Endothelial cell of umbilical vein (primary cell): ENCODE results near the gene OR5D16. TPM values are rescaled to one million over a fixed set of nuclear protein-coding genes. Genes with fewer than 3 reads are reported as not detected.

Source experiments
- BruUV-seq: library from RNA; stranded (reverse); fragments of 400-500 nt; replicated peaks from 2 replicates; lab custom pipeline; 2021; lab: Mats Ljungman, UMichigan
- CTCF ChIA-PET: fragments of 300-600, 350-600 bp; sonication (Branson Sonifier 250); formaldehyde crosslinking; loops from one replicate; lab custom pipeline; 2021; ENCODE audit warnings: antibody characterized with exemption, inconsistent platforms; lab: Charles Lee
- POLR2A ChIA-PET: fragments of 300-600, 350-600 bp; sonication (Branson Sonifier 250); formaldehyde crosslinking; loops from one replicate; lab custom pipeline; 2021; ENCODE audit warnings: antibody characterized with exemption, inconsistent platforms; lab: Charles Lee
- DNase-seq: peaks from one replicate; pipeline ENCODE4 v3.0.0-alpha.2; 2011; ENCODE audit warnings: low read depth, low spot score
- FAIRE-seq: peaks from 2 replicates; lab custom pipeline; 2011; peaks lifted over from hg19 to GRCh38; lab: Jason Lieb, UNC
- H2AFZ ChIP-seq: 2 replicates; pipeline ENCODE4 v1.6.0; 2012; ENCODE audit warnings: low read depth, low read length, control low read depth, inconsistent platforms
- H3K27ac ChIP-seq: 2 replicates; pipeline ENCODE4 v1.5.1; 2011; ENCODE audit warnings: low read depth, mild to moderate bottlenecking, control low read depth, low read length, moderate library complexity; ENCODE audit not compliant: insufficient read depth
- H3K27me3 ChIP-seq, 2 experiments: 2 replicates each; pipeline versions ENCODE4 v1.6.0 to v1.6.1; 2011; ENCODE audit warnings: low read length in 2 of 2, mixed read lengths in 1 of 2; ENCODE audit not compliant: control insufficient read depth in 2 of 2, insufficient read depth in 2 of 2
- H3K36me3 ChIP-seq, 2 experiments: 2 replicates in 1 of 2; 3 replicates in 1 of 2; pipeline ENCODE4 v1.5.1; 2011; ENCODE audit warnings: low read length in 2 of 2, mild to moderate bottlenecking in 1 of 2, moderate library complexity in 1 of 2; ENCODE audit not compliant: control insufficient read depth in 2 of 2, insufficient read depth in 2 of 2; ENCODE audit errors: extremely low read depth in 1 of 2
- H3K4me1 ChIP-seq: 3 replicates; pipeline ENCODE4 v1.5.1; 2011; ENCODE audit warnings: mild to moderate bottlenecking, low read length; ENCODE audit not compliant: control insufficient read depth, insufficient read depth; ENCODE audit errors: extremely low read depth
- H3K4me2 ChIP-seq: 2 replicates; pipeline ENCODE4 v1.6.1; 2011; ENCODE audit warnings: low read length, control low read depth, mixed read lengths; ENCODE audit not compliant: insufficient read depth
- H3K4me3 ChIP-seq, 3 experiments: fragments of 200-600 bp in 1 of 3; sonication (generic), shearing (Covaris generic) in 1 of 3; replicated peaks in 1 of 3; 2 replicates each; pipeline ENCODE4 v1.5.1; 2011 to 2016; ENCODE audit warnings: control low read depth in 3 of 3, low read length in 3 of 3, mild to moderate bottlenecking in 2 of 3, inconsistent platforms in 1 of 3, low read depth in 1 of 3, moderate library complexity in 1 of 3; ENCODE audit not compliant: insufficient read depth in 1 of 3
- H3K79me2 ChIP-seq: 2 replicates; pipeline ENCODE4 v1.6.0; 2012; ENCODE audit warnings: low read length, inconsistent platforms; ENCODE audit not compliant: control insufficient read depth, insufficient read depth
- H3K9ac ChIP-seq: replicated peaks from 2 replicates; pipeline ENCODE3; 2011; ENCODE audit warnings: low read length, control low read depth; ENCODE audit not compliant: insufficient read depth; ENCODE audit errors: extremely low read depth
- H3K9me1 ChIP-seq: replicated peaks from 3 replicates; pipeline ENCODE4 v1.6.0; 2011; ENCODE audit warnings: mild to moderate bottlenecking, low read length; ENCODE audit not compliant: control insufficient read depth, insufficient read depth; ENCODE audit errors: extremely low read depth
- H3K9me3 ChIP-seq: replicated peaks from 2 replicates; pipeline ENCODE4 v1.5.1; 2012; ENCODE audit warnings: low read length, inconsistent platforms; ENCODE audit not compliant: control insufficient read depth, insufficient read depth
- H4K20me1 ChIP-seq: replicated peaks from 2 replicates; pipeline ENCODE3; 2011; ENCODE audit warnings: mild to moderate bottlenecking, low read length; ENCODE audit not compliant: control insufficient read depth, insufficient read depth; ENCODE audit errors: extremely low read depth
- CTCF ChIP-seq, 2 donors: IDR thresholded peaks; 1 replicate in 1 of 2; 2 replicates in 1 of 2; pipeline ENCODE4 v1.5.1; 2011; ENCODE audit warnings: low read length in 2 of 2, mild to moderate bottlenecking in 2 of 2, moderate library complexity in 2 of 2, control low read depth in 1 of 2, inconsistent platforms in 1 of 2, low read depth in 1 of 2; ENCODE audit not compliant: insufficient read depth in 1 of 2; ENCODE audit errors: extremely low read depth in 1 of 2
- EZH2 ChIP-seq: IDR thresholded peaks from 2 replicates; pipeline ENCODE4 v1.6.1; 2012; ENCODE audit warnings: borderline replicate concordance, low read depth, mild to moderate bottlenecking, moderate library complexity, low read length, inconsistent platforms; ENCODE audit not compliant: severe bottlenecking
- FOS ChIP-seq: IDR thresholded peaks from 2 replicates; pipeline ENCODE4 v1.6.1; 2011; ENCODE audit warnings: mild to moderate bottlenecking, low read length, moderate library complexity, borderline replicate concordance; ENCODE audit not compliant: insufficient read depth
- GATA2 ChIP-seq: IDR thresholded peaks from 2 replicates; pipeline ENCODE4 v1.7.0; 2011; ENCODE audit warnings: low read depth, mild to moderate bottlenecking, moderate library complexity, mixed read lengths, low read length; ENCODE audit not compliant: insufficient read length, insufficient read depth
- JUN ChIP-seq: IDR thresholded peaks from 2 replicates; pipeline ENCODE4 v1.6.1; 2011; ENCODE audit warnings: borderline replicate concordance, low read depth; ENCODE audit not compliant: insufficient read length, insufficient read depth
- MYC ChIP-seq: IDR thresholded peaks from one replicate; pipeline ENCODE4 v1.6.1; 2011; ENCODE audit warnings: mild to moderate bottlenecking, low read depth, low read length
- POLR2A ChIP-seq: IDR thresholded peaks from 2 replicates; pipeline ENCODE4 v1.6.1; 2012; ENCODE audit warnings: low read depth, mild to moderate bottlenecking, control low read depth, low read length
- POLR2AphosphoS5 ChIP-seq: IDR thresholded peaks from 2 replicates; pipeline ENCODE4 v1.6.1; 2012; ENCODE audit warnings: low read depth, mild to moderate bottlenecking, control low read depth, low read length, moderate library complexity; ENCODE audit not compliant: insufficient read depth
- dilution Hi-C: fragments of 300-500 bp; cut with MboI; formaldehyde crosslinking; loops from one replicate; pipeline ENCODE4 v1.15.0; 2019; ENCODE audit warnings: low sequenced_read_pairs; ENCODE audit not compliant: extremely low pct_ligation_motif_present
- intact Hi-C: fragments of 100-400 bp; cut with micrococcal nuclease; formaldehyde crosslinking; loops from one replicate; pipeline ENCODE4 v1.10.0; 2022
- polyA plus RNA-seq, 4 experiments: library from polyadenylated mRNA; depleted of rRNA in 3 of 4; stranded (reverse) in 3 of 4; unstranded in 1 of 4; fragments of >200 nt; gene quantifications; 2 replicates each; pipeline versions ENCODE4 v1.2.1 to v1.2.3, GENCODE V29; 2011 to 2012; ENCODE audit warnings: missing spikeins in 1 of 4
- total RNA-seq: library from RNA; stranded (reverse); gene quantifications from 2 replicates; pipeline ENCODE4 v1.2.3, GENCODE V29; 2021
- TF ChIP-seq, protein P1 (sequence below): IDR thresholded peaks from 2 replicates; pipeline ENCODE4 v1.6.1; 2011; ENCODE audit not compliant: insufficient read depth, insufficient read length

The OR5D16 gene
- total and polyA plus RNA-seq, 2 donors (not counting 3 experiments of a cell fraction or from before 2014, with no cell fraction given) = not detected

- Histone ChIP-seq H3K27ac (no peak overlapping the region), H3K9me3 (no peaks in the 10 kb centered on the region), H3K36me3 (no peaks in the 10 kb centered on the region), H3K9me1 (no peaks in the 10 kb centered on the region), H3K4me3 (no peak overlapping the region), H2AFZ (no peak overlapping the region), H3K27me3 (no peaks in the 10 kb centered on the region), H3K9ac (no peak overlapping the region), H4K20me1 (no peaks in the 10 kb centered on the region), H3K4me1 (no peaks in the 10 kb centered on the region), H3K4me2 (no peak overlapping the region), H3K79me2 (no peaks in the 10 kb centered on the region)
- dilution Hi-C loops (no loop called here), intact Hi-C loops (no loop called here)
- TF ChIP-seq, protein P1, sequence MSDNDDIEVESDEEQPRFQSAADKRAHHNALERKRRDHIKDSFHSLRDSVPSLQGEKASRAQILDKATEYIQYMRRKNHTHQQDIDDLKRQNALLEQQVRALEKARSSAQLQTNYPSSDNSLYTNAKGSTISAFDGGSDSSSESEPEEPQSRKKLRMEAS = no peak
- TF ChIP-seq EZH2 (no peak), CTCF (IDR thresholded peaks at IDR 0.05; ENCODE audit: extremely low read depth in 1 of 2, insufficient read depth in 1 of 2, low read depth in 1 of 2, low read length in 2 of 2) (no peak), POLR2A (no peak), GATA2 (no peak), JUN (no peak), FOS (no peak), MYC (no peak), POLR2AphosphoS5 (no peak)
- POLR2A ChIA-PET = no interaction called here
- DNase-seq = no peak
- no peak for FAIRE-seq
- CTCF ChIA-PET = no interaction called here
- no TSS peak for BruUV-seq
These were observed 45.2 kb upstream of the OR5D16 start for GRCh38 chr11:55793321-55793720.
